Left ventricle myocardium inferior (tissue), 1 donor: ENCODE measurements around the gene SSR1. TPM values are rescaled to one million over a fixed set of nuclear protein-coding genes. Genes with fewer than 3 reads are reported as not detected.
"Not testable (repeated sequence)": the region's sequence is repeated elsewhere in the genome, so short reads cannot be mapped to it uniquely, and the experiment has no call there.

ENCODE experiments used
- DNase-seq: peaks from one replicate; pipeline ENCODE4 v3.0.0-alpha.2; 2020
- H3K27ac ChIP-seq: fragments of 200-600 bp; replicated peaks from 2 replicates; pipeline ENCODE4 v1.8.0; 2021
- H3K27me3 ChIP-seq: fragments of 200-600 bp; 2 replicates; pipeline ENCODE4 v1.8.0; 2021; ENCODE audit warnings: low read depth
- H3K36me3 ChIP-seq: fragments of 200-600 bp; 2 replicates; pipeline ENCODE4 v1.8.0; 2021
- H3K4me1 ChIP-seq: fragments of 200-600 bp; 2 replicates; pipeline ENCODE4 v1.8.0; 2021
- H3K4me3 ChIP-seq: fragments of 200-600 bp; 2 replicates; pipeline ENCODE4 v1.8.0; 2021; ENCODE audit warnings: mild to moderate bottlenecking, moderate library complexity
- H3K9me3 ChIP-seq: fragments of 200-600 bp; replicated peaks from 2 replicates; pipeline ENCODE4 v1.8.0; 2021
- CTCF ChIP-seq: fragments of 200-600 bp; IDR thresholded peaks from 2 replicates; pipeline ENCODE4 v1.8.0; 2021; ENCODE audit warnings: antibody characterized with exemption, mild to moderate bottlenecking, borderline replicate concordance
- intact Hi-C: fragments of 100-400 bp; cut with micrococcal nuclease; formaldehyde crosslinking; loops from one replicate; pipeline ENCODE4 v1.11.0; 2022
- total RNA-seq: library from RNA; stranded (reverse); fragmentation: NEBNext Ultra II Directional; extraction: Animal tissue kit (Norgen Biotek cat#: 25700); gene quantifications from one replicate; pipeline ENCODE4 v1.2.1, GENCODE V29; 2021
- donor health status: DM: no; HTN: yes; CAD: no; lungs with severe emphysema.

The SSR1 gene
- total RNA-seq, 1 donor from 2014 or later, result 53.4 TPM

- no peak for TF ChIP-seq CTCF
- Histone ChIP-seq H3K4me3 (no peak overlapping the region), H3K9me3 (no peaks in the 10 kb centered on the region), H3K27ac (no peak overlapping the region), H3K36me3 (no peaks in the 10 kb centered on the region), H3K4me1 (peaks cover 26% of the 10 kb centered on the region), H3K27me3 (no peaks in the 10 kb centered on the region)
- no peak for DNase-seq
- intact Hi-C loops, result no loop called here
Measured at GRCh38 chr6:7315948-7316365, 3.0 kb upstream of the SSR1 start.

GRCh38 chr6:7315087-7315947 lies 2.3 kb upstream of the SSR1 start:
- H3K27me3 ChIP-seq, H3K36me3 ChIP-seq, DNase-seq, H3K4me3 ChIP-seq, H3K9me3 ChIP-seq, H3K27ac ChIP-seq, intact Hi-C loops: not testable (repeated sequence)
- H3K4me1 ChIP-seq, result peaks cover 32% of the 10 kb centered on the region

- H3K4me1 ChIP-seq, result peaks cover 32% of the 10 kb centered on the region
- H3K27me3 ChIP-seq, result no peaks in the 10 kb centered on the region
- no peak overlapping the region for H3K27ac ChIP-seq
- no peaks in the 10 kb centered on the region for H3K9me3 ChIP-seq
- intact Hi-C loops, result no loop called here
- TF ChIP-seq CTCF, result no peak
- DNase-seq, result no peak
- H3K4me3 ChIP-seq, result no peak overlapping the region
- peaks cover 3% of the 10 kb centered on the region for H3K36me3 ChIP-seq
Measured at GRCh38 chr6:7314414-7314813, 1.4 kb upstream of the SSR1 start.

- peaks cover 35% of the 10 kb centered on the region for H3K4me1 ChIP-seq
Measured at GRCh38 chr6:7313505-7314165, 636 bp upstream of the SSR1 start.

GRCh38 chr6:7311917-7312615 lies 933 bp downstream of the SSR1 start:
- no peak for DNase-seq
- TF ChIP-seq CTCF, result no peak
- intact Hi-C loops, result no loop called here
- H3K4me3 ChIP-seq, result peak overlapping the region; percentile 98
- peak overlapping the region; percentile 96 for H3K27ac ChIP-seq
- no peaks in the 10 kb centered on the region for H3K27me3 ChIP-seq
- H3K9me3 ChIP-seq, result no peaks in the 10 kb centered on the region
- peaks cover 26% of the 10 kb centered on the region for H3K36me3 ChIP-seq
- peaks cover 42% of the 10 kb centered on the region for H3K4me1 ChIP-seq

More at GRCh38 chr6:7313505-7314165, 636 bp upstream of the SSR1 start:
- no peaks in the 10 kb centered on the region for H3K9me3 ChIP-seq
- H3K27ac ChIP-seq, result peak overlapping the region; percentile 96
- H3K36me3 ChIP-seq, result peaks cover 11% of the 10 kb centered on the region
- peak overlapping the region; percentile 98 for H3K4me3 ChIP-seq
- intact Hi-C loops, result no loop called here
- DNase-seq, result no peak
- no peaks in the 10 kb centered on the region for H3K27me3 ChIP-seq
- TF ChIP-seq CTCF, result no peak
